H1 (cell line): ENCODE data around the gene ZNF414. TPM values are rescaled to one million over a fixed set of nuclear protein-coding genes. Genes with fewer than 3 reads are reported as not detected.

ENCODE experiments used
- CTCF ChIA-PET: fragments of 300-600 bp; sonication (Branson Sonifier 250); formaldehyde crosslinking; loops from one replicate; lab custom pipeline; 2021; ENCODE audit not compliant: partially characterized antibody; lab: Charles Lee
- POLR2A ChIA-PET: fragments of 300-600 bp; sonication (Branson Sonifier 250); formaldehyde crosslinking; loops from one replicate; lab custom pipeline; 2021; ENCODE audit warnings: inconsistent platforms; ENCODE audit not compliant: partially characterized antibody; lab: Charles Lee
- DNase-seq, 2 experiments: peaks; one replicate each; pipeline versions ENCODE4 v3.0.0 to v3.0.0-alpha.2; 2010 to 2022; ENCODE audit warnings: low spot score in 2 of 2, low read depth in 1 of 2, mixed read lengths in 1 of 2
- FAIRE-seq: peaks from 2 replicates; lab custom pipeline; 2011; peaks lifted over from hg19 to GRCh38; lab: Jason Lieb, UNC
- H2AFZ ChIP-seq: 2 replicates; pipeline ENCODE4 v1.8.1; 2012; ENCODE audit warnings: low read length, inconsistent platforms
- H2AK5ac ChIP-seq: 2 replicates; pipeline ENCODE4 v1.6.1; 2013; ENCODE audit warnings: low read depth, low read length
- H2BK120ac ChIP-seq: replicated peaks from 2 replicates; pipeline ENCODE3; 2013; ENCODE audit warnings: low read depth, low read length, inconsistent platforms
- H2BK12ac ChIP-seq: 2 replicates; pipeline ENCODE4 v1.6.1; 2013; ENCODE audit warnings: low read depth, low read length
- H2BK15ac ChIP-seq: 2 replicates; pipeline ENCODE4 v1.6.1; 2013; ENCODE audit warnings: low read length
- H2BK20ac ChIP-seq: 2 replicates; pipeline ENCODE4 v1.6.1; 2013; ENCODE audit warnings: low read length
- H2BK5ac ChIP-seq: 2 replicates; pipeline ENCODE4 v1.6.1; 2013; ENCODE audit warnings: low read depth, low read length
- H3K14ac ChIP-seq: 2 replicates; pipeline ENCODE4 v1.6.1; 2013; ENCODE audit warnings: inconsistent platforms; ENCODE audit not compliant: insufficient read length
- H3K18ac ChIP-seq: 2 replicates; pipeline ENCODE4 v1.6.1; 2013; ENCODE audit warnings: low read length; ENCODE audit errors: extremely low read depth
- H3K23ac ChIP-seq: 2 replicates; pipeline ENCODE4 v1.6.1; 2013; ENCODE audit warnings: inconsistent platforms; ENCODE audit not compliant: insufficient read length
- H3K23me2 ChIP-seq: 2 replicates; pipeline ENCODE4 v1.6.1; 2013; ENCODE audit warnings: low read depth, low read length
- H3K27ac ChIP-seq: 2 replicates; pipeline ENCODE4 v1.6.1; 2011; ENCODE audit warnings: low read depth, low read length, inconsistent platforms
- H3K27me3 ChIP-seq, 4 experiments: replicated peaks in 1 of 4; 1 replicate in 1 of 4; 2 replicates in 3 of 4; pipeline versions ENCODE4 v1.6.1 to v1.8.1; 2011 to 2013; ENCODE audit warnings: low read length in 3 of 4, mild to moderate bottlenecking in 3 of 4, inconsistent platforms in 2 of 4, mixed read lengths in 2 of 4, moderate library complexity in 1 of 4; ENCODE audit not compliant: control insufficient read depth in 3 of 4, insufficient read depth in 3 of 4; ENCODE audit errors: extremely low read depth in 1 of 4
- H3K36me3 ChIP-seq, 4 experiments: 2 replicates each; pipeline versions ENCODE4 v1.6.1 to v1.8.1; 2011 to 2013; ENCODE audit warnings: mild to moderate bottlenecking in 4 of 4, low read length in 3 of 4, moderate library complexity in 2 of 4, control low read depth in 1 of 4, inconsistent platforms in 1 of 4; ENCODE audit not compliant: insufficient read depth in 4 of 4, control insufficient read depth in 2 of 4
- H3K4ac ChIP-seq: replicated peaks from 2 replicates; pipeline ENCODE3; 2013; ENCODE audit warnings: low read length, low read depth, mixed read lengths, inconsistent platforms; ENCODE audit not compliant: insufficient read length
- H3K4me1 ChIP-seq, 4 experiments: replicated peaks in 1 of 4; 1 replicate in 1 of 4; 2 replicates in 3 of 4; pipeline versions ENCODE4 v1.6.1 to v1.8.1; 2011 to 2013; ENCODE audit warnings: low read length in 3 of 4, inconsistent platforms in 2 of 4, mixed read lengths in 1 of 4; ENCODE audit not compliant: insufficient read depth in 4 of 4, control insufficient read depth in 3 of 4
- H3K4me2 ChIP-seq, 2 experiments: 2 replicates each; pipeline versions ENCODE4 v1.6.1 to v1.8.1; 2011 to 2013; ENCODE audit warnings: low read depth in 2 of 2, low read length in 2 of 2, control low read depth in 1 of 2, inconsistent platforms in 1 of 2, mild to moderate bottlenecking in 1 of 2; ENCODE audit not compliant: insufficient read depth in 1 of 2
- H3K4me3 ChIP-seq, 4 experiments: fragments of 200-600, 300-600 bp in 1 of 4; sonication (generic), shearing (Covaris generic), sonication (Bioruptor Twin) in 1 of 4; 2 replicates each; pipeline versions ENCODE4 v1.5.1 to v1.8.1; 2011 to 2016; ENCODE audit warnings: low read length in 4 of 4, low read depth in 3 of 4, control low read depth in 2 of 4, inconsistent platforms in 2 of 4, mild to moderate bottlenecking in 2 of 4, mixed read lengths in 1 of 4, moderate library complexity in 1 of 4; ENCODE audit not compliant: insufficient read depth in 2 of 4; ENCODE audit errors: extremely low read depth in 1 of 4
- H3K56ac ChIP-seq: replicated peaks from 2 replicates; pipeline ENCODE3; 2013; ENCODE audit warnings: low read depth, mild to moderate bottlenecking, mixed read lengths, low read length, inconsistent platforms; ENCODE audit not compliant: insufficient read length
- H3K79me1 ChIP-seq: 2 replicates; pipeline ENCODE4 v1.6.1; 2013; ENCODE audit warnings: low read depth, low read length, control low read depth
- H3K79me2 ChIP-seq, 2 experiments: 2 replicates each; pipeline versions ENCODE4 v1.6.1 to v1.8.1; 2012 to 2013; ENCODE audit warnings: low read length in 2 of 2, mild to moderate bottlenecking in 2 of 2, inconsistent platforms in 1 of 2; ENCODE audit not compliant: insufficient read depth in 2 of 2, control insufficient read depth in 1 of 2
- H3K9ac ChIP-seq, 4 experiments: replicated peaks in 1 of 4; 1 replicate in 1 of 4; 2 replicates in 3 of 4; pipeline versions ENCODE4 v1.6.1 to v1.8.1; 2011 to 2013; ENCODE audit warnings: low read depth in 3 of 4, low read length in 3 of 4, control low read depth in 2 of 4, mild to moderate bottlenecking in 2 of 4, moderate library complexity in 2 of 4, inconsistent platforms in 1 of 4; ENCODE audit errors: extremely low read depth in 1 of 4
- H3K9me3 ChIP-seq, 2 experiments: 2 replicates each; pipeline versions ENCODE4 v1.6.1 to v1.8.1; 2012 to 2013; ENCODE audit warnings: mild to moderate bottlenecking in 2 of 2, moderate library complexity in 2 of 2, control low read depth in 1 of 2, inconsistent platforms in 1 of 2, low read depth in 1 of 2, low read length in 1 of 2, mixed read lengths in 1 of 2; ENCODE audit not compliant: insufficient read depth in 2 of 2
- H4K20me1 ChIP-seq, 2 experiments: replicated peaks in 1 of 2; 2 replicates each; pipeline versions ENCODE3 to v1.8.1; 2011 to 2013; ENCODE audit warnings: inconsistent platforms in 2 of 2, low read length in 2 of 2, mild to moderate bottlenecking in 1 of 2; ENCODE audit not compliant: insufficient read depth in 2 of 2, control insufficient read depth in 1 of 2
- H4K5ac ChIP-seq: 2 replicates; pipeline ENCODE4 v1.6.1; 2013; ENCODE audit warnings: low read length, low read depth, mixed read lengths, inconsistent platforms; ENCODE audit not compliant: insufficient read length
- H4K8ac ChIP-seq: 2 replicates; pipeline ENCODE4 v1.8.0; 2013; ENCODE audit warnings: mild to moderate bottlenecking, moderate library complexity, low read length, inconsistent platforms; ENCODE audit not compliant: insufficient read depth; ENCODE audit errors: extremely low read depth
- H4K91ac ChIP-seq: replicated peaks from 2 replicates; pipeline ENCODE3; 2013; ENCODE audit warnings: low read length, mixed read lengths, inconsistent platforms; ENCODE audit not compliant: insufficient read length
- CHD1 ChIP-seq: IDR thresholded peaks from 2 replicates; pipeline ENCODE4 v1.6.1; 2012; ENCODE audit warnings: low read depth, low read length, improper control_type of control experiment
- EP300 ChIP-seq, 2 experiments: IDR thresholded peaks; 1 replicate in 1 of 2; 2 replicates in 1 of 2; pipeline ENCODE4 v1.6.1; 2011 to 2012; ENCODE audit warnings: low read depth in 2 of 2, low read length in 2 of 2, mild to moderate bottlenecking in 2 of 2, borderline replicate concordance in 1 of 2, inconsistent platforms in 1 of 2, moderate library complexity in 1 of 2
- POLR2A ChIP-seq, 2 experiments: IDR thresholded peaks; 1 replicate in 1 of 2; 2 replicates in 1 of 2; pipeline ENCODE4 v1.6.1; 2011; ENCODE audit warnings: low read depth in 2 of 2, low read length in 2 of 2, mild to moderate bottlenecking in 2 of 2; ENCODE audit errors: control extremely low read depth in 1 of 2
- POLR2AphosphoS5 ChIP-seq: IDR thresholded peaks from 2 replicates; pipeline ENCODE4 v1.6.1; 2011; ENCODE audit warnings: low read depth, low read length
- TEAD4 ChIP-seq: IDR thresholded peaks from 2 replicates; pipeline ENCODE4 v1.6.1; 2012; ENCODE audit warnings: low read depth, low read length, inconsistent platforms, mixed read lengths
- ZNF274 ChIP-seq: IDR thresholded peaks from 2 replicates; pipeline ENCODE4 v1.7.0; 2012; ENCODE audit warnings: low read length, borderline replicate concordance; ENCODE audit errors: extremely low read depth
- WGBS, 2 experiments: shearing (Covaris generic) in 1 of 2; methylation state at CpG; one replicate each; pipeline versions ENCODE4 v1.1.6 to v1.1.7; 2013 to 2015; ENCODE audit warnings: low lambda C conversion rate in 2 of 2, mixed read lengths in 2 of 2, inconsistent platforms in 1 of 2, low coverage in 1 of 2, missing lambda C conversion rate in 1 of 2; ENCODE audit not compliant: insufficient replicate concordance in 2 of 2, insufficient coverage in 1 of 2, insufficient read length in 1 of 2; ENCODE audit errors: extremely low coverage in 1 of 2, missing lambda C conversion rate in 1 of 2; 5-methylcytosine and 5-hydroxymethylcytosine counted together
- polyA plus RNA-seq, 7 experiments: library from polyadenylated mRNA; depleted of rRNA in 3 of 7; stranded (reverse) in 5 of 7; unstranded in 2 of 7; fragments of >200 nt in 5 of 7; fragments of 200-250 nt in 2 of 7; gene quantifications; 1 replicate in 5 of 7; 2 replicates in 1 of 7; 4 replicates in 1 of 7; pipeline versions ENCODE4 v1.2.1 to v1.2.3, GENCODE V29; 2011 to 2013; ENCODE audit warnings: missing spikeins in 2 of 7, mixed read lengths in 2 of 7
- total RNA-seq: library from RNA; stranded (reverse); fragmentation: NEBNext Ultra II Directional; extraction: Animal tissue kit (Norgen Biotek cat#: 25700); gene quantifications from 2 replicates; pipeline ENCODE4 v1.2.1, GENCODE V29; 2021
- TF ChIP-seq, protein P1 (sequence below): IDR thresholded peaks from 2 replicates; pipeline ENCODE4 v1.6.1; 2012; ENCODE audit warnings: low read length, inconsistent platforms
- TF ChIP-seq, protein P2 (sequence below): IDR thresholded peaks from 2 replicates; pipeline ENCODE4 v1.6.1; 2012; ENCODE audit warnings: inconsistent platforms
- TF ChIP-seq, protein P3 (sequence below): IDR thresholded peaks from 2 replicates; pipeline ENCODE4 v1.6.1; 2011; ENCODE audit warnings: low read length, improper control_type of control experiment

The ZNF414 gene
- total and polyA plus RNA-seq, 2 of the 8 experiments (the other 6 are each of a cell fraction or from before 2014, with no cell fraction given): 9.7 to 26.8 TPM

DNA sequence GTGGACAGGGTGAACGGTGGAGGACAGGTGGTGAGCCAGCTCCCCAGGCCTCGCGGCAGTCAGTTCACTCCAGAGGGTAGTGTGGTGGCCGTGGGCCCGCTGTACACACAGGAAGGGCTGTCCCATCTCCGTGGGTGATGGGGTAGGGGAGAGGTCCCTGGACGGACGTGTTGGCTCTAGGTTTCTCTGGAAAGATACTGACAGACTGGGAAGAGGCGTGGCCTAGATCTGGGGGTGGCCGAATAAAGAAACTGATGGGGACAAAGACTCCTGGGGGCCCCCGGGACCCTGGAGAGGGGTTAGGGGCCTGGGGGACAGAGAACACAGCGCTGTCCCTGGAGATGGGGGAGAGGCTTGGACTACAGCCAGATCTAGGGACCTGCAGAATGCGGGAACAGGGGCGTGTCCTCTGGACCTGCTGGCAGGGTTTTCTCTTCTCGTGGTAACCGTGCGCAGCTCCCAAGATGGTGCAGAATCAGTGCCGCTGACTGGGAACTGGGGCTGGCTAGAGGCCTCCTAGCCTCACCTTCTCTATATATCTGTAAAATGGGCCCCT, 7.5 kb downstream of the ZNF414 start:
- no peak overlapping the region for H4K91ac ChIP-seq
- H2BK5ac ChIP-seq: no peak overlapping the region; the same call in 1 of the 2 replicates
- no peak overlapping the region for H3K23ac ChIP-seq
- no peaks in the 10 kb centered on the region for H3K9me3 ChIP-seq
- DNase-seq (no peak), FAIRE-seq (no peak)
- no peak overlapping the region; the same call in 1 of the 2 replicates for H3K18ac ChIP-seq
- H3K36me3 ChIP-seq: peaks cover 0 to 7% (median 0%) of the 10 kb centered on the region in 4 experiments; a peak in 2 of 8 replicates
- H3K14ac ChIP-seq: no peak overlapping the region
- no peaks in the 10 kb centered on the region for H3K27me3 ChIP-seq
- H2BK120ac ChIP-seq: no peak overlapping the region
- no peaks in the 10 kb centered on the region for H3K79me2 ChIP-seq
- H2BK15ac ChIP-seq: peak overlapping the region; percentile 75; the same call in 1 of the 2 replicates
- no peaks in the 10 kb centered on the region for H4K20me1 ChIP-seq
- H3K4me2 ChIP-seq: peak overlapping the region; percentile 54 to 79
- no peak overlapping the region for H3K4ac ChIP-seq
- H3K56ac ChIP-seq: no peak overlapping the region
- WGBS, 2 experiments: 36% methylated on average over 18 of the region's 18 CpGs; no CpG with 5 or more reads in 1 of the 2 experiments
- H3K23me2 ChIP-seq: peaks cover 11% of the 10 kb centered on the region; the same call in 1 of the 2 replicates
- no peak overlapping the region for H2BK12ac ChIP-seq
- H3K4me1 ChIP-seq: peaks cover 0 to 5% (median 5%) of the 10 kb centered on the region in 4 experiments; a peak in 5 of 7 replicates
- H4K5ac ChIP-seq: no peak overlapping the region
- H3K27ac ChIP-seq: no peak overlapping the region
- H2AK5ac ChIP-seq: no peak overlapping the region
- H4K8ac ChIP-seq: 0 out of 2 replicates have a peak overlapping the region, but pooled peaks have one; percentile 91
- no peak overlapping the region; a peak in 1 of 7 replicates for H3K9ac ChIP-seq
- no peak overlapping the region for H2BK20ac ChIP-seq
- POLR2A ChIA-PET: interaction anchor here (0.6 to 3.8 kb wide), 15 partner anchors 7 to 186 kb away, joined by 3 to 21 read pairs (median 4); partner anchors contain the start of genes HNRNPM and ZNF414
- CTCF ChIA-PET: interaction anchor here (1.0 to 4.3 kb wide), 12 partner anchors 8 to 144 kb away, joined by 3 to 30 read pairs (median 4); partner anchors contain the start of gene MYO1F
- peak overlapping the region; percentile 32 to 70 (median 62); a peak in 7 of 8 replicates for H3K4me3 ChIP-seq
- H2AFZ ChIP-seq: no peak overlapping the region
- peaks cover 3% of the 10 kb centered on the region; the same call in 1 of the 2 replicates for H3K79me1 ChIP-seq
- TF ChIP-seq TEAD4 (no peak), POLR2A (IDR thresholded peaks at IDR 0.05; ENCODE audit: control extremely low read depth in 1 of 2, low read depth in 2 of 2, low read length in 2 of 2) (0 out of 3 replicates have a peak, but pooled peaks of 1 of the 2 experiments have one; percentile 11), CHD1 (no peak), POLR2AphosphoS5 (no peak), EP300 (IDR thresholded peaks at IDR 0.05; ENCODE audit: borderline replicate concordance in 1 of 2, low read depth in 2 of 2, low read length in 2 of 2) (no peak), ZNF274 (no peak)
- TF ChIP-seq, protein P1, sequence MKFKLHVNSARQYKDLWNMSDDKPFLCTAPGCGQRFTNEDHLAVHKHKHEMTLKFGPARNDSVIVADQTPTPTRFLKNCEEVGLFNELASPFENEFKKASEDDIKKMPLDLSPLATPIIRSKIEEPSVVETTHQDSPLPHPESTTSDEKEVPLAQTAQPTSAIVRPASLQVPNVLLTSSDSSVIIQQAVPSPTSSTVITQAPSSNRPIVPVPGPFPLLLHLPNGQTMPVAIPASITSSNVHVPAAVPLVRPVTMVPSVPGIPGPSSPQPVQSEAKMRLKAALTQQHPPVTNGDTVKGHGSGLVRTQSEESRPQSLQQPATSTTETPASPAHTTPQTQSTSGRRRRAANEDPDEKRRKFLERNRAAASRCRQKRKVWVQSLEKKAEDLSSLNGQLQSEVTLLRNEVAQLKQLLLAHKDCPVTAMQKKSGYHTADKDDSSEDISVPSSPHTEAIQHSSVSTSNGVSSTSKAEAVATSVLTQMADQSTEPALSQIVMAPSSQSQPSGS: no peak
- TF ChIP-seq, protein P2, sequence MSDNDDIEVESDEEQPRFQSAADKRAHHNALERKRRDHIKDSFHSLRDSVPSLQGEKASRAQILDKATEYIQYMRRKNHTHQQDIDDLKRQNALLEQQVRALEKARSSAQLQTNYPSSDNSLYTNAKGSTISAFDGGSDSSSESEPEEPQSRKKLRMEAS: no peak
- TF ChIP-seq, protein P3, sequence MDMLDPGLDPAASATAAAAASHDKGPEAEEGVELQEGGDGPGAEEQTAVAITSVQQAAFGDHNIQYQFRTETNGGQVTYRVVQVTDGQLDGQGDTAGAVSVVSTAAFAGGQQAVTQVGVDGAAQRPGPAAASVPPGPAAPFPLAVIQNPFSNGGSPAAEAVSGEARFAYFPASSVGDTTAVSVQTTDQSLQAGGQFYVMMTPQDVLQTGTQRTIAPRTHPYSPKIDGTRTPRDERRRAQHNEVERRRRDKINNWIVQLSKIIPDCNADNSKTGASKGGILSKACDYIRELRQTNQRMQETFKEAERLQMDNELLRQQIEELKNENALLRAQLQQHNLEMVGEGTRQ: no peak
